Neural progenitor cell (in vitro differentiated cells): ENCODE results near the gene OLFM1.

Experiments used
- EZH2phosphoT487 ChIP-seq: fragments of 200-600 bp; sonication (generic); IDR thresholded peaks from 2 replicates; pipeline ENCODE4 v1.6.1; 2017; ENCODE audit warnings: antibody characterized with exemption
- TF ChIP-seq, protein P1 (sequence below): fragments of 200-600 bp; sonication (generic); IDR thresholded peaks from 2 replicates; pipeline ENCODE4 v1.5.1; 2017; ENCODE audit warnings: antibody characterized with exemption, mild to moderate bottlenecking

DNA sequence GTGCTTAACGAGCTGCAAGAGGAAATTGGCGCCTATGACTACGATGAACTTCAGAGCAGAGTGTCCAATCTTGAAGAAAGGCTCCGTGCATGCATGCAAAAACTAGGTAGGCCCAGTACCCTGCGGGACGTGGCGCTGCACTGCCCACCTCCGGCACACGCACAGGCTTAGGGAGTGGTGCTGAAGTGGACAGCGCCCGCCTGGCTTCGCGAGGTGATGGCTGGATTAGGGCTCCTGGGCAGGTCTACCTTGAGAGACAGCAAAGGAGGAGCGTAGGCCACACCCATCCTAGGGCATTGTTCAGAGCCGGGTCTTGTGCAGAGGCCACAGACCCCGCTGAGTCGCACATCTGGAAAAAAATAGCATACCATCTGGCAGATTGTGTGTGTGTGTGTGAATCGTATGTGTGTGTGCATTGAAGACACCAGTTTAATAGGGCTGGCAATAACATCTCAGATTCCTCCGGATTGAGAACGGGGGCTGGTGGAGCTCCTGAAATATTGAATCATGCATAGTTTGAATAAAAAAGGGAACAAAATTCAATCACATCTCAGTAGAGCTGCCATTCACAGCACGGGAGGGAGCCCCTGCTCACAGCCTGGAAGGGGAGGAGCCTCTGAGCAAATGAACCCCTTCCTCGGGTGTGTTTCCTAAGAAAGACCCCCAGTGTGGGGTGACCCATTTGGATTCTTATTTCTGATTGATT lies 11.1 kb downstream of the OLFM1 start:
- TF ChIP-seq, protein P1, sequence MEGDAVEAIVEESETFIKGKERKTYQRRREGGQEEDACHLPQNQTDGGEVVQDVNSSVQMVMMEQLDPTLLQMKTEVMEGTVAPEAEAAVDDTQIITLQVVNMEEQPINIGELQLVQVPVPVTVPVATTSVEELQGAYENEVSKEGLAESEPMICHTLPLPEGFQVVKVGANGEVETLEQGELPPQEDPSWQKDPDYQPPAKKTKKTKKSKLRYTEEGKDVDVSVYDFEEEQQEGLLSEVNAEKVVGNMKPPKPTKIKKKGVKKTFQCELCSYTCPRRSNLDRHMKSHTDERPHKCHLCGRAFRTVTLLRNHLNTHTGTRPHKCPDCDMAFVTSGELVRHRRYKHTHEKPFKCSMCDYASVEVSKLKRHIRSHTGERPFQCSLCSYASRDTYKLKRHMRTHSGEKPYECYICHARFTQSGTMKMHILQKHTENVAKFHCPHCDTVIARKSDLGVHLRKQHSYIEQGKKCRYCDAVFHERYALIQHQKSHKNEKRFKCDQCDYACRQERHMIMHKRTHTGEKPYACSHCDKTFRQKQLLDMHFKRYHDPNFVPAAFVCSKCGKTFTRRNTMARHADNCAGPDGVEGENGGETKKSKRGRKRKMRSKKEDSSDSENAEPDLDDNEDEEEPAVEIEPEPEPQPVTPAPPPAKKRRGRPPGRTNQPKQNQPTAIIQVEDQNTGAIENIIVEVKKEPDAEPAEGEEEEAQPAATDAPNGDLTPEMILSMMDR: no peak
- no peak for TF ChIP-seq EZH2phosphoT487
